Natural killer cell treated with Interleukin-12 subunit alpha and Interleukin-12 subunit beta and Interleukin-15 and Interleukin-18, amount 100 ng/mL, for 72 hours (primary cell): ENCODE results near the gene ARHGAP32. TPM values are rescaled to one million over a fixed set of nuclear protein-coding genes. Genes with fewer than 3 reads are reported as not detected.

Experiments used
- ATAC-seq, 2 donors: fragments of 150-1000 bp; cut with Tn5 transposase in 1 of 2; sonication (Bioruptor Pico), chemical (Tn5 transposase) in 1 of 2; 2 replicates each; pipeline ENCODE4 v1.10.0; 2021
- DNase-seq: peaks from one replicate; pipeline ENCODE4 v3.0.0; 2022; ENCODE audit warnings: low spot score
- H3K27ac Mint-ChIP-seq, 2 donors: 1 replicate in 1 of 2; 2 replicates in 1 of 2; pipeline ENCODE4 v1.8.0; 2022; ENCODE audit warnings: mixed read lengths in 2 of 2, mild to moderate bottlenecking in 1 of 2, moderate library complexity in 1 of 2
- H3K27me3 Mint-ChIP-seq, 2 donors: 1 replicate in 1 of 2; 2 replicates in 1 of 2; pipeline ENCODE4 v1.8.0; 2022; ENCODE audit warnings: mixed read lengths in 2 of 2
- H3K36me3 Mint-ChIP-seq: one replicate; pipeline ENCODE4 v1.8.0; 2022; ENCODE audit warnings: mixed read lengths
- H3K4me1 Mint-ChIP-seq, 2 donors: 1 replicate in 1 of 2; 2 replicates in 1 of 2; pipeline ENCODE4 v1.8.0; 2022; ENCODE audit warnings: low read depth in 2 of 2, mixed read lengths in 2 of 2, mild to moderate bottlenecking in 1 of 2
- H3K4me3 Mint-ChIP-seq: one replicate; pipeline ENCODE4 v1.8.0; 2022; ENCODE audit warnings: mixed read lengths
- H3K9me3 Mint-ChIP-seq: 2 replicates; pipeline ENCODE4 v1.8.0; 2022; ENCODE audit warnings: mixed read lengths
- total RNA-seq, 2 donors: library from RNA; stranded (reverse); gene quantifications; one replicate each; pipeline ENCODE4 v1.2.3, GENCODE V29; 2022

ARHGAP32 gene
- total RNA-seq, 2 donors from 2014 or later, result 0.81 to 1.5 TPM

DNA sequence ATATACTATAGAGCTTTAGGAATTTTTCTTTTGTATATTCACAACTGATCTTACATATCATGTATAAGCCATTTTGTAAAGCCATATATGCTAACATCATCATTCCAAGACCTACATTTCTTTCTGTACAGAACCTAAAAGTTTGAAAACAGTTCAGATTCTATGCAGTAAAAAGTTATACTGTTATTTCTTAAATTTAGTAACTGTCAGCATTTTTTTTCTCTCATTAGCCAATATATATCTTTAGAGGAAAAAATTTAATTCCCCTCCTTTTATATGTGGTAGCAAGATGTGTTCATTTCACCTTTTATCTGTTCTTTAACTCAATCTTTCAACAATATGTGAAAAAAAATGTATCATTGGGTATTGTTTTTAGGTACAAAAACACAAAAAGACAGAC, 129.0 kb downstream of the ARHGAP32 start:
- no peak for ATAC-seq
- DNase-seq, result no peak
- no peaks in the 10 kb centered on the region for H3K9me3 Mint-ChIP-seq
- H3K36me3 Mint-ChIP-seq, result no peaks in the 10 kb centered on the region
- no peak overlapping the region for H3K4me3 Mint-ChIP-seq
- H3K4me1 Mint-ChIP-seq, result no peaks in the 10 kb centered on the region
- peaks cover 0 to 7% of the 10 kb centered on the region in 2 donors for H3K27me3 Mint-ChIP-seq
- no peak overlapping the region for H3K27ac Mint-ChIP-seq

DNA sequence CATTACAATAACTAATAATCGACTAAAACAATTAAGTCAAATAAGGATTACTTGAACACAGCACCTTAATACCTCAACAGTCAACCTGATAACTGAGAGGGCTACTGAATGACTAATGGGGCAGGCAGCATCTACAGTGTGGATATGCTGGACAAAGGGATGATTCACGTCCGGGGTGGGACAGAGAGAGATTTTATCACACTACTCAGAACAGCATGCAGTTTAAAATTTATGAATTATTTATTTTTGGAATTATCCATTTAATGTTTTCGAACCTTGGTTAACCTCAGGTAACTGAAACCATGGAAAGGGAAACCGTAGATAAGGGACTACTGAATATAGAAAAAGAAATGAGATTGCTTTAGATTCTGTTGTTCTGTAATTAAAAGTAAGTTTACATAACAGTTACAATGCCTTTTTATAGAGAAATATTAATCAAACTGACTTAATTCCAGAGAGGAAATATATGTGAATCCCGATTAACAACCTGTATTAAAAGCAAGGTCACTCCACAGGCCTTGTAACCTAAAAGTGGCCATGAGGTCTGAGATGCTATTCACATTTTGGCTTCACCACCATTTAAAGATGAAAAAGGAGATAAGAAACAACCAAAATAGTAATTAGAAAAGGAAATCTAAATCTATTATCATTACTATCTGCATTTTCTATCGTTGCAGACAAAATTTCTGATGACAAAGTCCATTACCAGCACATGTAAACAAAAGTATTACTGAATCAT, 130.5 kb downstream of the ARHGAP32 start:
- Mint-ChIP-seq H3K4me1 (no peaks in the 10 kb centered on the region), H3K27ac (no peak overlapping the region), H3K36me3 (no peaks in the 10 kb centered on the region), H3K9me3 (no peaks in the 10 kb centered on the region), H3K27me3 (peaks cover 0 to 7% of the 10 kb centered on the region in 2 donors), H3K4me3 (no peak overlapping the region)
- no peak for DNase-seq
- no peak for ATAC-seq

DNA sequence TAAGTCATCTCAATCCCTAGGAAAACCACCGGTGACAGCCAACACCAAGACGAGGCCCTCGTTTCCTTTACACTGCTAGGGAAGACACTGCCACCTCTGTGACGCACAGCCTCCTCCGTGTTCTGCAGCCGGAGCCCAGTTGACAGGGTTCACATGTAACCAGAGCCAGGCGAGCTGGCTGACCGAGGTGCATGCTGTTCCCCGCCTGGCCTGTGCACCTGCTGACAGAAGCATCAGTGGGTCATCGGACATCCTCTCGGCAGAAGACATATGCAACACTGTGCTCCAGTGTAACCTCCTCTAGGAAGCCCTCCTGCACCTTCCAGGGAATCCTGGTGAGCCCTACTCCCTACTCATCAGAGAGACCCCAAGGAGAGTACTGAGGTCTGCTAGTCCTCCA, 135.2 kb downstream of the ARHGAP32 start:
- no peaks in the 10 kb centered on the region for H3K36me3 Mint-ChIP-seq
- no peak overlapping the region for H3K4me3 Mint-ChIP-seq
- ATAC-seq, result peak in 1 of 2 donors; percentile 57
- peaks cover 0 to 13% of the 10 kb centered on the region in 2 donors for H3K27me3 Mint-ChIP-seq
- H3K4me1 Mint-ChIP-seq, result no peaks in the 10 kb centered on the region
- no peak overlapping the region for H3K27ac Mint-ChIP-seq
- no peak for DNase-seq
- no peaks in the 10 kb centered on the region for H3K9me3 Mint-ChIP-seq

DNA sequence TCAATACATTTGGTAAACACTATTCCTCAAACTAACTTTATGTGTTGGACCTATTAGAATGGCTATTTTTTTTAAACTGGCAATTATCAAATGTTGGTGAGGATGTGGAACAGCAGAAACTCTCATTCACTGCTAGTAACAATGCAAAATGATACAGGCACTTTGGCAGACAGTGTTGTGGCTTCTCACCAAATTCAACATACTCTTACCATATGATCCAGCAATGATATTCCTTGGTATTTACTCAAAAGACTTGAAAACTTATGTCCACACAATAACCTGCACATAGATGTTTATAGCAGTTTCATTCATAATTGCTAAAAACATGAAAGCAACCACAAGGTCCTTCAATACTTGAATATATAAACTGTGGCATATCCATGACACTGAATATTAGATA, 136.9 kb downstream of the ARHGAP32 start:
- Mint-ChIP-seq H3K4me3 (no peak overlapping the region), H3K27me3 (peaks cover 0 to 10% of the 10 kb centered on the region in 2 donors), H3K27ac (no peak overlapping the region), H3K4me1 (no peaks in the 10 kb centered on the region), H3K9me3 (no peaks in the 10 kb centered on the region), H3K36me3 (no peaks in the 10 kb centered on the region)
- no peak for ATAC-seq
- DNase-seq, result no peak

- H3K9me3 Mint-ChIP-seq, result no peaks in the 10 kb centered on the region
- H3K36me3 Mint-ChIP-seq, result no peaks in the 10 kb centered on the region
Observed at GRCh38 chr11:129048911-129049310, 143.2 kb downstream of the ARHGAP32 start.

GRCh38 chr11:129045150-129045549, 147.0 kb downstream of the ARHGAP32 start:
- Mint-ChIP-seq H3K27me3 (peaks cover 0 to 18% of the 10 kb centered on the region in 2 donors), H3K4me1 (no peaks in the 10 kb centered on the region), H3K9me3 (no peaks in the 10 kb centered on the region), H3K27ac (no peak overlapping the region), H3K4me3 (no peak overlapping the region), H3K36me3 (no peaks in the 10 kb centered on the region)
- DNase-seq (no peak), ATAC-seq (no peak)

More at GRCh38 chr11:129048911-129049310, 143.2 kb downstream of the ARHGAP32 start:
- H3K4me3 Mint-ChIP-seq, result no peak overlapping the region
- H3K4me1 Mint-ChIP-seq, result no peaks in the 10 kb centered on the region
- peaks cover 0 to 24% of the 10 kb centered on the region in 2 donors for H3K27me3 Mint-ChIP-seq
- ATAC-seq (no peak), DNase-seq (no peak)
- H3K27ac Mint-ChIP-seq, result no peak overlapping the region

GRCh38 chr11:129042503-129042902, 149.6 kb downstream of the ARHGAP32 start:
- no peak for ATAC-seq
- Mint-ChIP-seq H3K4me3 (no peak overlapping the region), H3K36me3 (no peaks in the 10 kb centered on the region), H3K27me3 (peaks cover 0 to 11% of the 10 kb centered on the region in 2 donors), H3K4me1 (no peaks in the 10 kb centered on the region), H3K27ac (no peak overlapping the region), H3K9me3 (no peaks in the 10 kb centered on the region)
- DNase-seq, result no peak

DNA sequence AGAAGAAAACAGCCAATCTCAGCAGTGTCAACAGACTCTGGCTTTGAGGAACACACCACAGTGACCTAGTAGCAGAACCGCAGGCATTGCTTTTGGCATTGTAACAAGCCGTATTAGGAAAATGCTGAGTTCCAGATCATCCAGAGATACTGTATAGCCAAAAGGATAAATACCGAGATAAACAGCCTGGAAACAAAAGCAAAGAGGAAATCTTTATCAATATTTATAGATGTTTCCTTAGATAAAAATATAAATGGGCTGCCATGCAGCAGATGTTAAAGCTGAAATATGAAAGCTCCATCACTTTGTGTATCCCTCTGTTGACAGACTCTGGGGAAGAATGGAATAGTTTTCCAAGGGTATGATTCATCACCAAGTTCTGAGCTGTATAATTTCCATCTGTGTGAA, 150.5 kb downstream of the ARHGAP32 start:
- ATAC-seq (no peak), DNase-seq (no peak)
- Mint-ChIP-seq H3K4me1 (no peaks in the 10 kb centered on the region), H3K27me3 (peaks cover 0 to 7% of the 10 kb centered on the region in 2 donors), H3K36me3 (no peaks in the 10 kb centered on the region), H3K4me3 (no peak overlapping the region), H3K9me3 (no peaks in the 10 kb centered on the region), H3K27ac (no peak overlapping the region)

GRCh38 chr11:129040934-129041333, 151.2 kb downstream of the ARHGAP32 start:
- H3K27me3 Mint-ChIP-seq, result peaks cover 0 to 7% of the 10 kb centered on the region in 2 donors
- H3K36me3 Mint-ChIP-seq, result no peaks in the 10 kb centered on the region
- no peaks in the 10 kb centered on the region for H3K4me1 Mint-ChIP-seq
- no peak overlapping the region for H3K4me3 Mint-ChIP-seq
- no peak for ATAC-seq
- H3K9me3 Mint-ChIP-seq, result no peaks in the 10 kb centered on the region
- no peak for DNase-seq
- no peak overlapping the region for H3K27ac Mint-ChIP-seq

GRCh38 chr11:129035244-129035643, 156.9 kb downstream of the ARHGAP32 start:
- peaks cover 0 to 7% of the 10 kb centered on the region in 2 donors for H3K27me3 Mint-ChIP-seq
- no peaks in the 10 kb centered on the region for H3K4me1 Mint-ChIP-seq
- H3K9me3 Mint-ChIP-seq, result no peaks in the 10 kb centered on the region
- DNase-seq (no peak), ATAC-seq (no peak)
- no peak overlapping the region for H3K4me3 Mint-ChIP-seq
- no peak overlapping the region for H3K27ac Mint-ChIP-seq
- no peaks in the 10 kb centered on the region for H3K36me3 Mint-ChIP-seq

GRCh38 chr11:129034001-129034400, 158.1 kb downstream of the ARHGAP32 start:
- Mint-ChIP-seq H3K27ac (no peak overlapping the region), H3K36me3 (no peaks in the 10 kb centered on the region), H3K27me3 (peaks cover 0 to under 1% of the 10 kb centered on the region in 2 donors), H3K4me3 (no peak overlapping the region), H3K9me3 (no peaks in the 10 kb centered on the region), H3K4me1 (no peaks in the 10 kb centered on the region)
- DNase-seq, result no peak
- ATAC-seq, result no peak

DNA sequence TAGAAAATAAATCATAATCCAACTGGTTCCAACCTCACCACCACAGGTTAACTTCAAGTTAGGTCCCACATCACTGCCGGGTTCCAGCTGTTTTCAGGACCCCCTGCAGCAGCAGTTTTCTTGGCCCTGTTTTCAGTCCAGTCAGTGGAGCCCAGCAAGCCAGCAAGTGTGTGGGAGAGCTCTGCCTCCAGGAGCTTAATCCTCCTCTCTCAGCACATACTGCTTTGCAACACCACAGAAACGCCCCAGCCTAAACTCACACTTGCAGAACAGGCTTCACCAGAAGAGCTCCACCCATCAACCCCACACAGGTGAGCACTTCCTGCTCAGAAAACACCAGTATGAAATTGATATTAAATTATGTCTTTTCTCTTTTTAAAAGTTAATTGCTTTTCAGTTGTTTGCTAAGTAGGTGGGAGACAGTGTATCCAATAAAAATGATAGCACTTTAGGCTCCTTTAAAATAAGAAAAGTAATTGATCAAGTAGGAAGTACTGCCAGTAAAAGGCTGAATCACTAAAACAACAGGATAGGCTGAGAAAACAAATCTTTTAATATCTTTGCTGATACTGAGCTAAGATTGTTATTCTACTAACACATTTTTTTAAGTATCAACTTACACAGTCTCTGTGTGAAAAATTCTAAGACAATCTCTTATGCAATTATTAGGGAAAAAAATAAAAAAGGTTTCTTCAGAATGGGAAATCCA, 168.0 kb downstream of the ARHGAP32 start:
- Mint-ChIP-seq H3K4me1 (peaks cover 0 to 4% of the 10 kb centered on the region in 2 donors), H3K4me3 (no peak overlapping the region), H3K36me3 (no peaks in the 10 kb centered on the region), H3K27me3 (peaks cover 3 to 20% of the 10 kb centered on the region in 2 donors), H3K27ac (no peak overlapping the region), H3K9me3 (no peaks in the 10 kb centered on the region)
- ATAC-seq, result no peak
- DNase-seq, result no peak

DNA sequence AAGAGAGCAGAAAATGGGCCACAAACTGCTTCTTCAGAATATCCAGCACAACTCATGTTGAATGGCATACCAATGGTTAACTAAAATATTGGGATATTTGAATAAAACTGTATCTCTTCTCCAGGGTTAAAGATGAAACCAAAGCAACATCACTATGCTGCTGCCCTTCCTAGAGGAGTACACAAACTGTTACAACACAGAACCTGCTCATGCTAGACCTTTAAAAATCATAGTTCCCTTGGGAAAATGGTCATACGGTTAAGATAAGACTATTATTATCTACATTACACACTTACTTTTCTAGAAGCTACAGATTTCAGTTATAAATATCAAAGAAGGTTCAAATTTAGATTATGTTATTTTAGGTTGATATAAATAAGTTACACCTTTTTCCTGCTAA, 170.8 kb downstream of the ARHGAP32 start:
- no peaks in the 10 kb centered on the region for H3K36me3 Mint-ChIP-seq
- H3K4me3 Mint-ChIP-seq, result no peak overlapping the region
- H3K4me1 Mint-ChIP-seq, result peaks cover 0 to 4% of the 10 kb centered on the region in 2 donors
- ATAC-seq (no peak), DNase-seq (no peak)
- H3K27me3 Mint-ChIP-seq, result peaks cover 0 to 10% of the 10 kb centered on the region in 2 donors
- no peaks in the 10 kb centered on the region for H3K9me3 Mint-ChIP-seq
- no peak overlapping the region for H3K27ac Mint-ChIP-seq

DNA sequence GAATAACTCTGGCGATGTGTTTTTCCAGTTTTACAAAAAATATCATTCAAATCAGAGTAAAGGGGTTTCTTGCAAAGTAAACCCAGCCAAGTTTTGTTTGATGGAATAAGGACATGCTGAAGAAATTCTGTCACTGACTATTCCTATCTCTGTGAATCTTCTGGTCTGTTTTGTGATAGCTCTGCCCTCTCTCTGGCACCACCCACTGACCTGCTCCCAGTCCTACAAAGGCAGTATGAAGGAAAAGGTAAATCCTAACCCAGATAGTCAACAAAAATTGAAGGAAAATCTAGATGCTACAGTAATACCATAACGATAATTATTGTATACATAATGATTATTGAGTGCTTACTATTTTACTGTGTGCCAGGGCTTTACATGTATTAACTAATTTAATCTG, 173.1 kb downstream of the ARHGAP32 start:
- Mint-ChIP-seq H3K9me3 (no peaks in the 10 kb centered on the region), H3K36me3 (no peaks in the 10 kb centered on the region), H3K27ac (no peak overlapping the region), H3K4me3 (no peak overlapping the region), H3K4me1 (peaks cover 0 to 4% of the 10 kb centered on the region in 2 donors), H3K27me3 (peaks cover 0 to 10% of the 10 kb centered on the region in 2 donors)
- no peak for ATAC-seq
- no peak for DNase-seq
